Ascending aorta (tissue), 2 donors: Measurements from ENCODE around the gene PDCD6IP. TPM values are rescaled to one million over a fixed set of nuclear protein-coding genes. Genes with fewer than 3 reads are reported as not detected.

Experiments
- DNase-seq, 2 donors: peaks; one replicate each; pipeline ENCODE4 v3.0.0-alpha.2; 2019; ENCODE audit warnings: low spot score in 2 of 2
- H3K27ac ChIP-seq, 2 donors: fragments of 200-600 bp; sonication (generic); one replicate each; pipeline ENCODE4 v1.5.1; 2016 to 2017; ENCODE audit warnings: mild to moderate bottlenecking in 1 of 2
- H3K27me3 ChIP-seq: fragments of 200-600 bp; sonication (generic); one replicate; pipeline ENCODE4 v1.5.1; 2017
- H3K36me3 ChIP-seq, 2 donors: fragments of 200-600 bp; sonication (generic); one replicate each; pipeline ENCODE4 v1.5.1; 2016
- H3K4me1 ChIP-seq, 2 donors: fragments of 200-600 bp; sonication (generic); one replicate each; pipeline ENCODE4 v1.5.1; 2016 to 2017; ENCODE audit warnings: mild to moderate bottlenecking in 1 of 2
- H3K4me3 ChIP-seq, 2 donors: fragments of 200-600 bp; sonication (generic); one replicate each; pipeline ENCODE4 v1.5.1; 2016 to 2017; ENCODE audit warnings: mild to moderate bottlenecking in 1 of 2
- H3K9me3 ChIP-seq, 2 donors: fragments of 200-600 bp; sonication (generic); one replicate each; pipeline ENCODE4 v1.5.1; 2016
- intact Hi-C: fragments of 100-400 bp; cut with DNase I; formaldehyde crosslinking; loops from one replicate; pipeline ENCODE4 v1.15.1; 2023
- total RNA-seq: library from RNA; depleted of rRNA; stranded (reverse); fragments of >200 nt; gene quantifications from one replicate; pipeline ENCODE4 v1.1.0, GENCODE V29; 2016
- TF ChIP-seq, protein P1 (sequence below), 3 experiments: fragments of 200-600 bp in 2 of 3; fragments of 450-650 bp in 1 of 3; sonication (generic) in 2 of 3; IDR thresholded peaks; one replicate each; pipeline ENCODE4 v1.5.1; 2016 to 2019; ENCODE audit warnings: antibody characterized with exemption in 3 of 3, mild to moderate bottlenecking in 1 of 3, moderate library complexity in 1 of 3

The PDCD6IP gene
- total RNA-seq, 1 donor from 2014 or later = 347 TPM

- H3K4me3 ChIP-seq = no peak overlapping the region
- DNase-seq = no peak
- H3K36me3 ChIP-seq = no peaks in the 10 kb centered on the region
- H3K9me3 ChIP-seq = no peaks in the 10 kb centered on the region
- no peaks in the 10 kb centered on the region for H3K4me1 ChIP-seq
- no peak overlapping the region for H3K27ac ChIP-seq
- TF ChIP-seq, protein P1, sequence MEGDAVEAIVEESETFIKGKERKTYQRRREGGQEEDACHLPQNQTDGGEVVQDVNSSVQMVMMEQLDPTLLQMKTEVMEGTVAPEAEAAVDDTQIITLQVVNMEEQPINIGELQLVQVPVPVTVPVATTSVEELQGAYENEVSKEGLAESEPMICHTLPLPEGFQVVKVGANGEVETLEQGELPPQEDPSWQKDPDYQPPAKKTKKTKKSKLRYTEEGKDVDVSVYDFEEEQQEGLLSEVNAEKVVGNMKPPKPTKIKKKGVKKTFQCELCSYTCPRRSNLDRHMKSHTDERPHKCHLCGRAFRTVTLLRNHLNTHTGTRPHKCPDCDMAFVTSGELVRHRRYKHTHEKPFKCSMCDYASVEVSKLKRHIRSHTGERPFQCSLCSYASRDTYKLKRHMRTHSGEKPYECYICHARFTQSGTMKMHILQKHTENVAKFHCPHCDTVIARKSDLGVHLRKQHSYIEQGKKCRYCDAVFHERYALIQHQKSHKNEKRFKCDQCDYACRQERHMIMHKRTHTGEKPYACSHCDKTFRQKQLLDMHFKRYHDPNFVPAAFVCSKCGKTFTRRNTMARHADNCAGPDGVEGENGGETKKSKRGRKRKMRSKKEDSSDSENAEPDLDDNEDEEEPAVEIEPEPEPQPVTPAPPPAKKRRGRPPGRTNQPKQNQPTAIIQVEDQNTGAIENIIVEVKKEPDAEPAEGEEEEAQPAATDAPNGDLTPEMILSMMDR (IDR thresholded peaks at IDR 0.05) = no peak
- H3K27me3 ChIP-seq = no peaks in the 10 kb centered on the region
- intact Hi-C loops = no loop called here
Observed at GRCh38 chr3:33889394-33890039, 91.1 kb downstream of the PDCD6IP start.

- H3K27me3 ChIP-seq = no peaks in the 10 kb centered on the region
- no peaks in the 10 kb centered on the region for H3K36me3 ChIP-seq
- H3K4me3 ChIP-seq = no peak overlapping the region
- TF ChIP-seq, protein P1 (IDR thresholded peaks at IDR 0.05) = no peak
- H3K4me1 ChIP-seq = no peaks in the 10 kb centered on the region
- intact Hi-C loops = no loop called here
- no peaks in the 10 kb centered on the region for H3K9me3 ChIP-seq
- H3K27ac ChIP-seq = no peak overlapping the region
- no peak for DNase-seq
Observed at GRCh38 chr3:33892655-33893054, 94.2 kb downstream of the PDCD6IP start.

DNA sequence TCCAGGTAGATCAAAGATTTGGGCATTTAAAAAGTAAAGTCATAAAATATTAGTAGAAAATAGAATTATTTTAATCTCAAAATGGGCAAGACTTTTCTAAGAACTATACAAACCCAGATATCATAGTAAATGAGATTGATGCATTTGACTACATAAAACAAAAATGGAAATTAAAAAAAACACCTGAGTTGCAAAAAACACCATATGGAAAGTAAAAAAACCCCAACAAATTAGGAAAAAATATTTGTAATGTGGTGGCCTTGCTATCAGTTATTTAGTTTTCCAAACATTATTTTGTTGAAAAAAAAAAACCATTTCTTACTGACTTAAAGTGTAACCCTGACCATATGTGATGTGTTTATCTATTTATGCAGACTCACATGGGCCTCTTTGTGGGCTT is 97.2 kb downstream of the PDCD6IP start:
- intact Hi-C loops = no loop called here
- H3K9me3 ChIP-seq = no peaks in the 10 kb centered on the region
- H3K4me1 ChIP-seq = no peaks in the 10 kb centered on the region
- H3K4me3 ChIP-seq = no peak overlapping the region
- no peaks in the 10 kb centered on the region for H3K27me3 ChIP-seq
- no peak for DNase-seq
- no peak overlapping the region for H3K27ac ChIP-seq
- TF ChIP-seq, protein P1 (IDR thresholded peaks at IDR 0.05) = no peak
- H3K36me3 ChIP-seq = no peaks in the 10 kb centered on the region

DNA sequence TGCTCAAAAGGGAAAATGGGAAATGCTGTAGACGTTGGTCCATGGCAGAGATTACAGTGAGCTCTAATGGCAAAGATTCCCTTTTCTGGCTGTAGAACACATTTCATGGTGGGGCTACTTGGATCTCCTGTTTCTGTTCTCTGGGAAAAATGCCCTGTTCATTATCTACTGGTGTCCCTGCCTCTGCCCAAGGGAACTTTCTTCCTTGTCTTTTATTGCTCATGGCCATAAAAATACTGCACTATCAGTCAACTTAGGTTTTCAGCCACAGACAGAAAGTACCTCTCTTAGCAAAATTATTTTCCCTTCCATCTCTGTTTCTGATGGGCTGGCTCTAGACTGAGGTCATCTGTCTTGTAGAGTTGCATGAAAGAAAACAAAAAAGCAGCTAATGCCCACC is 98.9 kb downstream of the PDCD6IP start:
- Histone ChIP-seq H3K36me3 (no peaks in the 10 kb centered on the region), H3K9me3 (no peaks in the 10 kb centered on the region), H3K27ac (no peak overlapping the region), H3K4me3 (no peak overlapping the region), H3K27me3 (no peaks in the 10 kb centered on the region), H3K4me1 (no peaks in the 10 kb centered on the region)
- TF ChIP-seq, protein P1 (IDR thresholded peaks at IDR 0.05) = no peak
- DNase-seq = no peak
- intact Hi-C loops = no loop called here

- no peaks in the 10 kb centered on the region for H3K9me3 ChIP-seq
- no peaks in the 10 kb centered on the region for H3K4me1 ChIP-seq
- no peaks in the 10 kb centered on the region for H3K36me3 ChIP-seq
- no peak for DNase-seq
- no peak overlapping the region for H3K4me3 ChIP-seq
- H3K27ac ChIP-seq = no peak overlapping the region
- H3K27me3 ChIP-seq = no peaks in the 10 kb centered on the region
- intact Hi-C loops = no loop called here
- TF ChIP-seq, protein P1 (IDR thresholded peaks at IDR 0.05) = no peak
Observed at GRCh38 chr3:33898901-33899300, 100.5 kb downstream of the PDCD6IP start.

DNA sequence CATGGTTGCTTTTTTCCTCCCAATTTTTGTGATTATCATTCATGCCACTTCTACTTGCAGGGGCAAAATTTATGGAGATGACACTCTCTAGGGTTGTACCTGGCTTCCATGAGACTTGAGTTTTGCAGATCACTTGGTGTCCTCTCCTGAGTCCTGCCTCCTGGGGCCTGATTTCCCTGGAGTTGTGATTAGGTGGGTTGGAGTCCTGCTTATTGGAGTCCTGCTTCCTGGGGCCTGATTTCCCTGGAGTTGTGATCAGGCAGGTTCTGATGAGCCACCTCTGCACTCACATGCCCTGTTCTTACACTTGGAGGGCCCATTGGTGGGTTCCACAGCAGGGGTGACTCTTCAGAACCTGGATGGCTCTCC is 102.0 kb downstream of the PDCD6IP start:
- H3K9me3 ChIP-seq = no peaks in the 10 kb centered on the region
- H3K4me1 ChIP-seq = no peaks in the 10 kb centered on the region
- DNase-seq = no peak
- no peak overlapping the region for H3K27ac ChIP-seq
- intact Hi-C loops = no loop called here
- TF ChIP-seq, protein P1 (IDR thresholded peaks at IDR 0.05) = no peak
- no peak overlapping the region for H3K4me3 ChIP-seq
- no peaks in the 10 kb centered on the region for H3K36me3 ChIP-seq
- no peaks in the 10 kb centered on the region for H3K27me3 ChIP-seq
